Esophagus squamous epithelium (tissue), 5 donors: ENCODE results near the gene HOXD4. TPM values are rescaled to one million over a fixed set of nuclear protein-coding genes. Genes with fewer than 3 reads are reported as not detected.

Experiments
- DNase-seq: peaks from one replicate; lab custom pipeline; 2025; lab: John Stamatoyannopoulos, UW
- H3K27ac ChIP-seq, 4 donors: fragments of 200-600 bp; sonication (generic); one replicate each; pipeline ENCODE4 v1.5.1; 2016 to 2019; ENCODE audit warnings: mild to moderate bottlenecking in 1 of 4
- H3K27me3 ChIP-seq, 4 donors: fragments of 200-600 bp; sonication (generic); 1 replicate in 3 of 4; 2 replicates in 1 of 4; pipeline versions ENCODE4 v1.5.1 to v1.6.0; 2017 to 2021; ENCODE audit warnings: antibody characterized with exemption in 1 of 4
- H3K36me3 ChIP-seq, 3 donors: fragments of 200-600 bp; sonication (generic); one replicate each; pipeline ENCODE4 v1.5.1; 2016 to 2019
- H3K4me1 ChIP-seq, 3 donors: fragments of 200-600 bp; sonication (generic); one replicate each; pipeline ENCODE4 v1.5.1; 2017 to 2019
- H3K4me3 ChIP-seq, 4 donors: fragments of 200-600 bp; sonication (generic); 1 replicate in 3 of 4; 2 replicates in 1 of 4; pipeline ENCODE4 v1.5.1; 2016 to 2019; ENCODE audit warnings: mild to moderate bottlenecking in 2 of 4, moderate library complexity in 1 of 4
- H3K9me3 ChIP-seq, 3 donors: fragments of 200-600 bp; sonication (generic); one replicate each; pipeline ENCODE4 v1.5.1; 2016 to 2019
- POLR2A ChIP-seq, 4 donors: fragments of 450-650 bp; IDR thresholded peaks; one replicate each; pipeline ENCODE4 v1.6.1; 2017; ENCODE audit warnings: antibody characterized with exemption in 4 of 4, mild to moderate bottlenecking in 4 of 4, moderate library complexity in 3 of 4
- WGBS, 2 donors: methylation state at CpG; one replicate each; pipeline ENCODE4 v1.1.5; 2018; 5-methylcytosine and 5-hydroxymethylcytosine counted together
- intact Hi-C: fragments of 100-400 bp; cut with DNase I; formaldehyde crosslinking; loops from one replicate; pipeline ENCODE4 v1.15.0; 2022
- total RNA-seq, 4 donors: library from RNA; depleted of rRNA; stranded (reverse); fragments of >200 nt; gene quantifications; one replicate each; pipeline ENCODE4 v1.1.0, GENCODE V29; 2016
- TF ChIP-seq, protein P1 (sequence below), 6 experiments: fragments of 450-650 bp in 4 of 6; fragments of 200-600 bp in 2 of 6; sonication (generic) in 2 of 6; IDR thresholded peaks; one replicate each; pipeline ENCODE4 v1.5.1; 2016 to 2019; ENCODE audit warnings: antibody characterized with exemption in 6 of 6, mild to moderate bottlenecking in 4 of 6, moderate library complexity in 4 of 6
- donor health status: DM: yes; HTN: yes; CAD: no.

HOXD4 gene
- total RNA-seq, 4 donors from 2014 or later = 0.31 to 2.5 TPM; not detected in 2

DNA sequence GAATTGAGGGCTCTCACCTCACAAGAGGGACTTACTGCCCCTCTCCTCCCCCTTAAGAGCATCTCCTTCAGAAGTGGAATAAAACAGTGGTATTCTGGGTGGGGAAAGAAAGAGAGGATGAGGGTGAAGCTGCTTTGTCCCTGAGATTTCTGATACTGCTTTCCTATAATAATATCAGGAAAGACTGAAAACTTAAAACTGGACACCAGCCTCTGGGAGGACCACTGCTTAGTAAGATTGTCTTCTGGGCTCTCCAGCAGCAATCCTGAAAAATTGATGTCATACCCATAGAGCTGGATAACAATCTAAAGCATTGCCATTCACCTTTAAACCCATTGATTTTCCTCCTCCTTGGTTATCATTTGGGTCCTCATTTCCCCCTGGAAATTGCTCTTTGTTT is 4.7 kb upstream of the HOXD4 start:
- no peak overlapping the region for H3K4me3 ChIP-seq
- no peak for DNase-seq
- no peaks in the 10 kb centered on the region for H3K36me3 ChIP-seq
- H3K9me3 ChIP-seq = peaks cover 0 to 8% (median 0%) of the 10 kb centered on the region in 3 donors
- H3K4me1 ChIP-seq = peaks cover 4 to 22% (median 12%) of the 10 kb centered on the region in 3 donors
- H3K27me3 ChIP-seq = peaks cover 8 to 100% (median 28%) of the 10 kb centered on the region in 4 donors
- no peak overlapping the region for H3K27ac ChIP-seq
- TF ChIP-seq, protein P1, sequence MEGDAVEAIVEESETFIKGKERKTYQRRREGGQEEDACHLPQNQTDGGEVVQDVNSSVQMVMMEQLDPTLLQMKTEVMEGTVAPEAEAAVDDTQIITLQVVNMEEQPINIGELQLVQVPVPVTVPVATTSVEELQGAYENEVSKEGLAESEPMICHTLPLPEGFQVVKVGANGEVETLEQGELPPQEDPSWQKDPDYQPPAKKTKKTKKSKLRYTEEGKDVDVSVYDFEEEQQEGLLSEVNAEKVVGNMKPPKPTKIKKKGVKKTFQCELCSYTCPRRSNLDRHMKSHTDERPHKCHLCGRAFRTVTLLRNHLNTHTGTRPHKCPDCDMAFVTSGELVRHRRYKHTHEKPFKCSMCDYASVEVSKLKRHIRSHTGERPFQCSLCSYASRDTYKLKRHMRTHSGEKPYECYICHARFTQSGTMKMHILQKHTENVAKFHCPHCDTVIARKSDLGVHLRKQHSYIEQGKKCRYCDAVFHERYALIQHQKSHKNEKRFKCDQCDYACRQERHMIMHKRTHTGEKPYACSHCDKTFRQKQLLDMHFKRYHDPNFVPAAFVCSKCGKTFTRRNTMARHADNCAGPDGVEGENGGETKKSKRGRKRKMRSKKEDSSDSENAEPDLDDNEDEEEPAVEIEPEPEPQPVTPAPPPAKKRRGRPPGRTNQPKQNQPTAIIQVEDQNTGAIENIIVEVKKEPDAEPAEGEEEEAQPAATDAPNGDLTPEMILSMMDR (IDR thresholded peaks at IDR 0.05) = no peak
- no peak for TF ChIP-seq POLR2A (IDR thresholded peaks at IDR 0.05)
- intact Hi-C loops = loop anchor here (10.0 kb wide), 1 partner anchor 308 kb away; no protein-coding TSS in a partner anchor

DNA sequence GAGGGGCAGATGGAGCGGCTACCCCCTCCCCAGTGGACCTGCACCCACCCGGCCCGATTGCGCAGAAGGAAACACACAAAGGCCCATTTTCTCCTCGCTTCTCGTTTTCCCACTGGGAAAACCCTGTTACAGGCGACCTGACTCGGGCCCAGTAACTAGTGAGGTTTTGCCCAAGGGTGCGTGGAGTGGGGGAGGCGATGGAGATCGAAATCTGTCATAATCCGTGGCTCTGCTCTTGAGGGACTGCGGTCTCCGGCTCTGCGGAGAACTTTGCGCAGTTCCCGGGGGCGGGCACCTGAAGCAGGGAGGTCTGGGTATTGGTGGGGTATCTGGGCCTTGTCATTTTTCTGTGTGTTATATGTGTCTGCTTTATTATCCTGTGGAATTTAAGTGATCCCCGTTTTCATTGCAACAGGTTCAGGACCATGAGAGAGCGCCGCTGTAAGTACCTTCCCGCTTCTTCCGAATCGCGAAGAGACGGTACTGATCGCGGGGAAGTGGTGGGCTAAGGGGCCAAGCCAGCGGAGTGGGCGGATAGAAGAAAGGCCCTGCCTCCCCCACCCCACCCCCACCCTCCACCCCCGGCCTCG is 4.0 kb upstream of the HOXD4 start:
- TF ChIP-seq, protein P1 (IDR thresholded peaks at IDR 0.05) = no peak
- no peak for TF ChIP-seq POLR2A (IDR thresholded peaks at IDR 0.05)
- no peak overlapping the region for H3K4me3 ChIP-seq
- no peak overlapping the region for H3K27ac ChIP-seq
- intact Hi-C loops = loop anchor here (10.0 kb wide), 1 partner anchor 307 kb away; no protein-coding TSS in a partner anchor
- DNase-seq = no peak
- peaks cover 10 to 100% (median 31%) of the 10 kb centered on the region in 4 donors for H3K27me3 ChIP-seq
- 32 to 43% methylated on average over 7 to 16 of the region's 32 CpGs for WGBS, 2 donors
- H3K9me3 ChIP-seq = peaks cover 0 to 8% (median 0%) of the 10 kb centered on the region in 3 donors
- no peaks in the 10 kb centered on the region for H3K36me3 ChIP-seq
- peaks cover 4 to 29% (median 16%) of the 10 kb centered on the region in 3 donors for H3K4me1 ChIP-seq

DNA sequence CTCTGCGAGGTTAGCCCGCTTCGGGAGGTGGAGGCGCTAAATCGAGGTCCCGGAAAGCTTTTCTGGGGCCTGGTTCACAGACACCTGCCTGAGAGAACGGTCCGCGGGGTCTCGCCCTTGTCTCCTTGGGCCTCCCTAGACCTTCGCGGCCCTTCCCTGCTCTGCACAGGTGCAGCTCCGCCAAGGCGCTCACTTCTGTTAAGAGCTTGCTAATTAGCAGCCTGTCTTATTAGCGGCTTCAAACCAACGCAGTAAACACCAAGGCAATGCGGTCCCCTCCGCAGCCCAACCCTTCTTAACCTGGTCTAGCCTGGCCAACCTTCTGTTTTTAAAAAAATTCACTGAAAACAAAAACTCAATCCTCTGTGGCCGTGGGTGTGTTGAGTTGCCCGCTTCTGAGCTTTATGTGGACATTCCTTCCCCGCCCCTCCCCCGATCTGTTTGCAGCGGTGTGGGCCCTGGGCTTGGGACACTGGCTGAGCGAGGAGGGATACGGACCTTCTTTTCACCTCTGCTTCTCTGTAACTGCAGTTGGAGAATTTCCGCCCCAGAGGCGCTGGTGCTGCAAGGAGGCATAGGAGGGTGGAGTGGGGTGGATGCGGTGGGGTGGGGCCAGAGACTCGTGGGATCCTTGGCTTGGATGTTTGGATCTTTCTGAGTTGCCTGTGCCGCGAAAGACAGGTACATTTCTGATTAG is 3.4 kb upstream of the HOXD4 start:
- no peak for DNase-seq
- peaks cover 10 to 100% (median 35%) of the 10 kb centered on the region in 4 donors for H3K27me3 ChIP-seq
- 22 to 42% methylated on average over 10 to 18 of the region's 31 CpGs for WGBS, 2 donors

DNA sequence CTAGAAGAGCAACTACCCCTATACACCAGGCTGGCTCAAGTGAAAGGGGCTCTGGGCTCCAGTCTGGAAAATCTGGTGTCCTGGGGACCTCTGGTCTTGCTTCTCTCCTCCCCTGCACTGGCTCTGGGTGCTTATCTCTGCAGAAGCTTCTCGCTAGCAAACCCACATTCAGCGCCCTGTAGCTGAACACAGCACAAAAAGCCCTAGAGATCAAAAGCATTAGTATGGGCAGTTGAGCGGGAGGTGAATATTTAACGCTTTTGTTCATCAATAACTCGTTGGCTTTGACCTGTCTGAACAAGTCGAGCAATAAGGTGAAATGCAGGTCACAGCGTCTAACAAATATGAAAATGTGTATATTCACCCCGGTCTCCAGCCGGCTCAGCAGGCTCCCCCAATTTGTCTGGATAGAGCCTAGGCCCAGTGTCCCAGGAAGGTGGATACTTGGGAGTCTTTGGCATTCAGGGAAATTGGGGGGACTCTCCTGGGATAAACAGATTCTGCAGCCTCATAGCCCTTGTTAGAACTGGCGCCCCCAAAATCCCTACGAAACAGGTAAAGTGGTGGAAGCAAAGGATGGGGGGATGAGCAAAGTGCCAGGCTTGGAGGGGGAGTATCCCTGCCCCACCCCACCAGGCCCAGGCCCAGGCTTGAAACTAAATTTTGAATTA is 2.5 kb upstream of the HOXD4 start:
- TF ChIP-seq, protein P1 (IDR thresholded peaks at IDR 0.05) = no peak
- TF ChIP-seq POLR2A (IDR thresholded peaks at IDR 0.05) = no peak
- H3K4me3 ChIP-seq = no peak overlapping the region
- peaks cover 10 to 100% (median 38%) of the 10 kb centered on the region in 4 donors for H3K27me3 ChIP-seq
- WGBS, 2 donors = 24 to 35% methylated on average over 7 to 10 of the region's 11 CpGs
- H3K36me3 ChIP-seq = no peaks in the 10 kb centered on the region
- DNase-seq = no peak
- intact Hi-C loops = loop anchor here (10.0 kb wide), 1 partner anchor 306 kb away; no protein-coding TSS in a partner anchor
- peaks cover 0 to 8% (median 0%) of the 10 kb centered on the region in 3 donors for H3K9me3 ChIP-seq
- H3K27ac ChIP-seq = no peak overlapping the region
- peaks cover 4 to 35% (median 16%) of the 10 kb centered on the region in 3 donors for H3K4me1 ChIP-seq

More for the DNA sequence above, 3.4 kb upstream of the HOXD4 start:
- TF ChIP-seq, protein P1 (IDR thresholded peaks at IDR 0.05) = no peak
- TF ChIP-seq POLR2A (IDR thresholded peaks at IDR 0.05) = no peak
- peaks cover 0 to 8% (median 0%) of the 10 kb centered on the region in 3 donors for H3K9me3 ChIP-seq
- no peak overlapping the region for H3K27ac ChIP-seq
- peaks cover 4 to 35% (median 16%) of the 10 kb centered on the region in 3 donors for H3K4me1 ChIP-seq
- H3K4me3 ChIP-seq = no peak overlapping the region
- H3K36me3 ChIP-seq = no peaks in the 10 kb centered on the region
- intact Hi-C loops = loop anchor here (10.0 kb wide), 1 partner anchor 307 kb away; no protein-coding TSS in a partner anchor
